Measurements from ENCODE around the gene GPR183.

The GPR183 gene

DNA sequence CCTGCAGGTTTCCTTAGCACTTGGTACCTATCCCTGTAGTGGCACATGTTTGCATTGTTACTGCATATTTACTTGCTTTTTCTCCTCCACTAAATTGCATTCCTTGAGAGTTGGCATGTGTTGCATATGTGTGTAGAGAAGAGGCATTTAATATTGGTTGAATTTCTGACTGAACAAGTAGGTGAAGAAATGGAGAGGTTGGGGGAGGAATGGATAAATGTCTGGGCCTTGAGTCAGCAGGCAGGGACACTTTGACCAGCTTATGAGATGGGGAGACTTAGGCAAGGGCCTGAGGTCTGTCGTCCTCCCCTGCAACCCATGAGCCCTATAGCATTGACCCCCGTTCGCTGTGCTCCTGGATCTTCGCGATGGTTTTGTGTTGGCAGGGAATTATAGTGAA, 47.0 kb downstream of the GPR183 start:
- TF ChIP-seq, protein P1, sequence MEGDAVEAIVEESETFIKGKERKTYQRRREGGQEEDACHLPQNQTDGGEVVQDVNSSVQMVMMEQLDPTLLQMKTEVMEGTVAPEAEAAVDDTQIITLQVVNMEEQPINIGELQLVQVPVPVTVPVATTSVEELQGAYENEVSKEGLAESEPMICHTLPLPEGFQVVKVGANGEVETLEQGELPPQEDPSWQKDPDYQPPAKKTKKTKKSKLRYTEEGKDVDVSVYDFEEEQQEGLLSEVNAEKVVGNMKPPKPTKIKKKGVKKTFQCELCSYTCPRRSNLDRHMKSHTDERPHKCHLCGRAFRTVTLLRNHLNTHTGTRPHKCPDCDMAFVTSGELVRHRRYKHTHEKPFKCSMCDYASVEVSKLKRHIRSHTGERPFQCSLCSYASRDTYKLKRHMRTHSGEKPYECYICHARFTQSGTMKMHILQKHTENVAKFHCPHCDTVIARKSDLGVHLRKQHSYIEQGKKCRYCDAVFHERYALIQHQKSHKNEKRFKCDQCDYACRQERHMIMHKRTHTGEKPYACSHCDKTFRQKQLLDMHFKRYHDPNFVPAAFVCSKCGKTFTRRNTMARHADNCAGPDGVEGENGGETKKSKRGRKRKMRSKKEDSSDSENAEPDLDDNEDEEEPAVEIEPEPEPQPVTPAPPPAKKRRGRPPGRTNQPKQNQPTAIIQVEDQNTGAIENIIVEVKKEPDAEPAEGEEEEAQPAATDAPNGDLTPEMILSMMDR (conservative IDR thresholded peaks at IDR 0.05; ENCODE audit: low read depth, low read length) = no peak
- no peak overlapping the region for H3K4me3 ChIP-seq (ENCODE audit: low read length)
- DNase-seq (ENCODE audit: low read depth) = no peak

DNA sequence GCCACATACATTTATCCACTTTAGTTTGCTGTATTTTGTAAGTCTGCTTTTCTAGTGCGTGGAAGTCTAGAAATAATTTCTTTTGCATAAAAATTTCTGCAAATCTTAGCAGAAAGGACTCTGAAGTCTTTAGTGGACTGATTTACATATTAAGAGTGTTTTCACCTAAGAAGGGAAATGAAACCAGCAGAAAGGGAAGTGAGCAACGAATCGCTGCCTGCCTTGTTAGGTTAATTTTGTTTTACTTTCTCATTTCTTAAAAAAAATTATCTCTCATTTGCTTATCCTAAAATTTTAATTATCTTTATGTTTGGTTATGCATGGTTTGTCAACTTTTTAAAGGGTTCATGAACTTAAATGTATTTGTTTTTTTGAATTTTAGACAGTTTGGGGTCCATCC, 48.3 kb downstream of the GPR183 start:
- no peak for DNase-seq (ENCODE audit: low read depth)
- TF ChIP-seq, protein P1 (conservative IDR thresholded peaks at IDR 0.05; ENCODE audit: low read depth, low read length) = no peak
- H3K4me3 ChIP-seq (ENCODE audit: low read length) = no peak overlapping the region

DNA sequence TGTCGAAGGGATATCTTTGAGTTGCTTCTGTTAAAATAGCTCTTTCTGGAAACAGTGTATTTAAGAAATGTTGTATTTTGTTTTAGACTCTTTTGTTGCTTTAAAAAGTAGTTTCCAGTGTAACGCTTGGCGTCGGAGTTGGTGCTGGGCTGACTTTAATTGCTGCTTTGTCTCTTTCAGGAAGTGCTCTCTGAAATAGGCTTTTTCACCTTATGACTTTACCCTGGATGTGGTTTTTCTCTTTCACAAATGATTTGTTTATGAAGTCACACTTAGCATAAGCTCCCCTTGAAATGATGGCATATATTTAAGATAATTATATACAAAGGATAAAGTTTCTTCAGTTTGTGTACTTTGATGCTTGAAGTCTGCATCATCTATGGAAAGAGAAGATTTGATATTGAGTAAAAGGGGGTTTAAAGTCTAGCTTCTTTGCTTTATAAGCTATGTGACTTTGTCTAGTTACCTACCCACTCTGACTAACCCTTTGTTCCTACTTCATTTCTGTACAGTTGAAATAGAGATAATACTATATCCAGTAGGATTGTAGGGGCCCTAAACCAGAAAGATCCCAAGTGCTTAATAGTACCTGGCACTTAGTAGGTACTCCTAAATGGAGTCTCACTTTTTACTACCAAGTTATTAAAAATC, 48.9 kb downstream of the GPR183 start, which contains the start of gene GPR18:
GPR18 (minus strand) TSS at position 170 of the 651 bp plus-strand sequence. CDS start 2,507 bp downstream, outside the sequence.
- DNase-seq (ENCODE audit: low read depth) = no peak
- H3K4me3 ChIP-seq (ENCODE audit: low read length) = no peak within 1 kb of the TSS
- TF ChIP-seq, protein P1 (conservative IDR thresholded peaks at IDR 0.05; ENCODE audit: low read depth, low read length) = no peak

GRCh38 chr13:99257291-99257690, 49.9 kb downstream of the GPR183 start:
- H3K4me3 ChIP-seq (ENCODE audit: low read length) = no peak overlapping the region
- no peak for DNase-seq (ENCODE audit: low read depth)

GRCh38 chr13:99256709-99257108, 50.5 kb downstream of the GPR183 start:
- no peak overlapping the region for H3K4me3 ChIP-seq (ENCODE audit: low read length)
- DNase-seq (ENCODE audit: low read depth) = no peak
- TF ChIP-seq, protein P1 (conservative IDR thresholded peaks at IDR 0.05; ENCODE audit: low read depth, low read length) = no peak

More at GRCh38 chr13:99257291-99257690, 49.9 kb downstream of the GPR183 start:
- TF ChIP-seq, protein P1 (conservative IDR thresholded peaks at IDR 0.05; ENCODE audit: low read depth, low read length) = no peak

GRCh38 chr13:99256283-99256682, 50.9 kb downstream of the GPR183 start:
- no peak overlapping the region for H3K4me3 ChIP-seq (ENCODE audit: low read length)
- no peak for DNase-seq (ENCODE audit: low read depth)
- TF ChIP-seq, protein P1 (conservative IDR thresholded peaks at IDR 0.05; ENCODE audit: low read depth, low read length) = no peak

- H3K4me3 ChIP-seq (ENCODE audit: low read length) = no peak overlapping the region
- TF ChIP-seq, protein P1 (conservative IDR thresholded peaks at IDR 0.05; ENCODE audit: low read depth, low read length) = no peak
- DNase-seq (ENCODE audit: low read depth) = no peak
These were observed 51.9 kb downstream of the GPR183 start for GRCh38 chr13:99255271-99255670.
